Measurements from ENCODE around the gene TRUB1. TPM values are rescaled to one million over a fixed set of nuclear protein-coding genes. Genes with fewer than 3 reads are reported as not detected.
A peak's percentile ranks its signal among the peaks of the same experiment; 100 is the strongest.

Gene TRUB1
- total and polyA plus RNA-seq, 8 donors = 2.5 to 9.2 (median 6.5) TPM

- H3K4me1 ChIP-seq = peaks cover 0 to 14% (median 10%) of the 10 kb centered on the region in 3 donors
- no peak for FAIRE-seq
- intact Hi-C loops (cut with DNase I) = no loop called here
- H3K4me3 ChIP-seq = peak overlapping the region; percentile 84 to 98 (median 88)
- H3K36me3 ChIP-seq = peaks cover 0 to 9% (median 0%) of the 10 kb centered on the region in 3 donors
- no peak for TF ChIP-seq CTCF (IDR thresholded peaks at IDR 0.05)
- WGBS, 2 donors = 2 to 6% methylated on average over 5 of the region's 5 CpGs
- DNase-seq = no peak
- no peak for ATAC-seq
- peak overlapping the region in 1 of 4 donors; percentile 83 for H3K27ac ChIP-seq
- H3K27me3 ChIP-seq = no peaks in the 10 kb centered on the region
- H3K9me3 ChIP-seq = no peaks in the 10 kb centered on the region
These were observed 830 bp downstream of the TRUB1 start for GRCh38 chr10:114938856-114939193.

GRCh38 chr10:114940735-114941134 is 2.7 kb downstream of the TRUB1 start:
- ATAC-seq = no peak
- peaks cover 0 to 9% (median 8%) of the 10 kb centered on the region in 3 donors for H3K36me3 ChIP-seq
- H3K4me3 ChIP-seq = no peak overlapping the region
- no peak for DNase-seq
- H3K4me1 ChIP-seq = peaks cover 0 to 14% (median 10%) of the 10 kb centered on the region in 3 donors
- H3K27ac ChIP-seq = no peak overlapping the region
- H3K27me3 ChIP-seq = no peaks in the 10 kb centered on the region
- no peak for TF ChIP-seq CTCF (IDR thresholded peaks at IDR 0.05)
- no peaks in the 10 kb centered on the region for H3K9me3 ChIP-seq
- FAIRE-seq = no peak
- intact Hi-C loops (cut with DNase I) = no loop called here
- 48 to 60% methylated on average over 4 of the region's 4 CpGs for WGBS, 2 donors

DNA sequence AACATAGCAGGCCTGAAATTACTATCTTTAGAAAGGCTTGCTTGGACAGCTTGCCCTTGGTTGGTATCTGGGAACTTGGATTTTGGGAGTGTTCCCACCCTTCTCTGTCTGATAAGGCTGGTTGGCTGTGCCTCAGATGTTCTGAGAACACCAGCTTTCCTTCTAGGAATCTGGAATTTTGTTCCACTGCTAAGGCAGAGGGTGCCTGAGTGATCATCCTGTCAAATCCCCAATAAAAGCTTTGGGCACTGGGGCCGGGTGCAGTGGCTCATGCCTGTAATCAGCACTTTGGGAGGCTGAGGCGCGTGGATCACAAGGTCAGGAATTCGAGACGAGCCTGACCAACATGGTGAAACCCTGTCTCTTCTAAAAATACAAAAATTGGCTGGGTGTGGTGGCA is 5.0 kb downstream of the TRUB1 start:
- Histone ChIP-seq H3K9me3 (no peaks in the 10 kb centered on the region), H3K4me3 (no peak overlapping the region), H3K27ac (no peak overlapping the region), H3K36me3 (peaks cover 0 to 9% (median 8%) of the 10 kb centered on the region in 3 donors), H3K4me1 (peaks cover 0 to 14% (median 10%) of the 10 kb centered on the region in 3 donors), H3K27me3 (no peaks in the 10 kb centered on the region)
- FAIRE-seq (no peak), ATAC-seq (no peak), DNase-seq (no peak)
- WGBS, 2 donors = 94 to 95% methylated on average over 5 of the region's 5 CpGs
- intact Hi-C loops (cut with DNase I) = no loop called here
- TF ChIP-seq CTCF (IDR thresholded peaks at IDR 0.05) = no peak

DNA sequence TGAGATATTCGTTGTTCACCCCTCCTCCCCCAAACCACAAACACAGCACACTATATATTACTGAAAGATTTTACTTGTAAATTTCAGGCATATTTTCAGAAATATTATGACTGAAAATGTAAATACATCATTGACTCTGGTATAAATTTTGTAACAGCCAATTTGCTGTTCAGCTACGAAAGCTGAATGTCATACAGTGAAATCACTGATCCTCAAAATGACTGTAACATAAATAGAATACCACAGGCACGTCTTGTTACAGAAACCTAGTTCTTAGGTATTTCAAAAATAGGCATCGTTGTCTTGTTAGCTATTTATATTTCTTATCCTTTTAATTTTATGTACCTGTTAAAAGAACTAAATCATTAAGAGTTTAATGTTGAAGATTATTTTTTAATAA is 15.1 kb downstream of the TRUB1 start:
- Histone ChIP-seq H3K4me3 (no peak overlapping the region), H3K27me3 (no peaks in the 10 kb centered on the region), H3K36me3 (no peaks in the 10 kb centered on the region), H3K9me3 (no peaks in the 10 kb centered on the region), H3K4me1 (no peaks in the 10 kb centered on the region), H3K27ac (no peak overlapping the region)
- intact Hi-C loops (cut with DNase I) = no loop called here
- WGBS, 2 donors = 93 to 94% methylated on average over 4 of the region's 4 CpGs
- DNase-seq (no peak), ATAC-seq (no peak), FAIRE-seq (no peak)
- TF ChIP-seq CTCF (IDR thresholded peaks at IDR 0.05) = no peak

DNA sequence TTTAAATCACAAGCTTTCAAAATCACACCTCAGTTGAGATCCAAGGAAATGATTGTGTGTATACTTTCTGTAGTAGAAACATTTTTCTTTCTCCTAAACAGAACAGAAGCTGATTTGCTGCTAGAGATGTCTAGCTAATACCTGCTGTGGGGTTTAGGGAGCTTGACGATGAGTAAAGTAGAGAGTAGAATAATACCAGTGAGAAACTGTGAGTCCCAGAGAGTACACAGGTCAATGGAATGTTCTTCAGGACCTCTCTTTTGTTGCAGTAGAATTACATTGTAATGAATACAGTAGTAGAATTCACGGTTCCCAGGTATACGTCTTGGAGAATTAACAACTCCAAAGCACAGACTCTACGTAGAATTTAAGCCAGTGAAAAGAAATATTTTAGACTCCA is 18.0 kb downstream of the TRUB1 start:
- Histone ChIP-seq H3K27me3 (no peaks in the 10 kb centered on the region), H3K4me1 (no peaks in the 10 kb centered on the region), H3K36me3 (no peaks in the 10 kb centered on the region), H3K27ac (no peak overlapping the region), H3K9me3 (no peaks in the 10 kb centered on the region), H3K4me3 (no peak overlapping the region)
- ATAC-seq (no peak), FAIRE-seq (no peak), DNase-seq (no peak)
- no peak for TF ChIP-seq CTCF (IDR thresholded peaks at IDR 0.05)
- 93 to 96% methylated on average over 4 of the region's 4 CpGs for WGBS, 2 donors
- intact Hi-C loops (cut with DNase I) = no loop called here

Measured in pancreas (tissue), 10 donors.